Osteoblast (primary cell): ENCODE data around the gene ASTL. TPM values are rescaled to one million over a fixed set of nuclear protein-coding genes. Genes with fewer than 3 reads are reported as not detected.
A peak's percentile ranks its signal among the peaks of the same experiment; 100 is the strongest.
"Not testable (repeated sequence)": the region's sequence is repeated elsewhere in the genome, so short reads cannot be mapped to it uniquely, and the experiment has no call there.

Source experiments
- DNase-seq: peaks from one replicate; pipeline ENCODE4 v3.0.0; 2011; ENCODE audit warnings: low spot score, mixed read lengths; ENCODE audit not compliant: insufficient read length; ENCODE audit errors: missing footprints
- H2AFZ ChIP-seq: 2 replicates; pipeline ENCODE4 v1.6.0; 2011; ENCODE audit warnings: mild to moderate bottlenecking, low read length
- H3K27ac ChIP-seq: 2 replicates; pipeline ENCODE4 v1.5.1; 2011; ENCODE audit warnings: mild to moderate bottlenecking, low read depth, low read length, moderate library complexity
- H3K27me3 ChIP-seq: 2 replicates; pipeline ENCODE4 v1.6.0; 2012; ENCODE audit warnings: mild to moderate bottlenecking, control low read depth, inconsistent platforms, low read length, moderate library complexity; ENCODE audit not compliant: insufficient read depth
- H3K36me3 ChIP-seq: 2 replicates; pipeline ENCODE4 v1.5.1; 2011; ENCODE audit warnings: mild to moderate bottlenecking, low read length, control low read depth, moderate library complexity; ENCODE audit not compliant: insufficient read depth
- H3K4me1 ChIP-seq: 2 replicates; pipeline ENCODE4 v1.5.1; 2011; ENCODE audit warnings: mild to moderate bottlenecking, low read length, control low read depth, moderate library complexity; ENCODE audit not compliant: insufficient read depth
- H3K4me2 ChIP-seq: 2 replicates; pipeline ENCODE4 v1.6.0; 2011; ENCODE audit warnings: mild to moderate bottlenecking, low read length; ENCODE audit not compliant: insufficient read depth
- H3K4me3 ChIP-seq: fragments of 200-600 bp; sonication (generic); 3 replicates; pipeline ENCODE4 v1.5.1; 2012; ENCODE audit warnings: mild to moderate bottlenecking, low read length, inconsistent platforms; ENCODE audit not compliant: insufficient read depth
- H3K79me2 ChIP-seq: 2 replicates; pipeline ENCODE4 v1.6.0; 2012; ENCODE audit warnings: mild to moderate bottlenecking, low read length, control low read depth, inconsistent platforms; ENCODE audit not compliant: insufficient read depth
- H3K9me3 ChIP-seq: 2 replicates; pipeline ENCODE4 v1.5.1; 2011; ENCODE audit warnings: low read depth, low read length, control low read depth
- H4K20me1 ChIP-seq: 2 replicates; pipeline ENCODE4 v1.6.0; 2012; ENCODE audit warnings: mild to moderate bottlenecking, low read length, control low read depth; ENCODE audit not compliant: insufficient read depth
- total RNA-seq: library from RNA; depleted of rRNA; stranded (reverse); fragments of >200 nt; gene quantifications from 2 replicates; pipeline ENCODE4 v1.2.3, GENCODE V29; 2012
- TF ChIP-seq, protein P1 (sequence below): IDR thresholded peaks from 2 replicates; pipeline ENCODE4 v1.5.1; 2011; ENCODE audit warnings: mild to moderate bottlenecking, low read depth, low read length, moderate library complexity; ENCODE audit errors: extremely low read depth

Gene ASTL
- total RNA-seq, 1 donor: not detected

- Histone ChIP-seq H3K27me3 (no peaks in the 10 kb centered on the region), H3K9me3 (no peaks in the 10 kb centered on the region), H3K36me3 (no peaks in the 10 kb centered on the region), H3K4me1 (peaks cover 29% of the 10 kb centered on the region), H3K4me2 (peak overlapping the region; percentile 80), H3K4me3 (peak overlapping the region; percentile 76), H3K79me2 (peaks cover 5% of the 10 kb centered on the region), H4K20me1 (peaks cover 3% of the 10 kb centered on the region), H2AFZ (no peak overlapping the region), H3K27ac (no peak overlapping the region)
- TF ChIP-seq, protein P1, sequence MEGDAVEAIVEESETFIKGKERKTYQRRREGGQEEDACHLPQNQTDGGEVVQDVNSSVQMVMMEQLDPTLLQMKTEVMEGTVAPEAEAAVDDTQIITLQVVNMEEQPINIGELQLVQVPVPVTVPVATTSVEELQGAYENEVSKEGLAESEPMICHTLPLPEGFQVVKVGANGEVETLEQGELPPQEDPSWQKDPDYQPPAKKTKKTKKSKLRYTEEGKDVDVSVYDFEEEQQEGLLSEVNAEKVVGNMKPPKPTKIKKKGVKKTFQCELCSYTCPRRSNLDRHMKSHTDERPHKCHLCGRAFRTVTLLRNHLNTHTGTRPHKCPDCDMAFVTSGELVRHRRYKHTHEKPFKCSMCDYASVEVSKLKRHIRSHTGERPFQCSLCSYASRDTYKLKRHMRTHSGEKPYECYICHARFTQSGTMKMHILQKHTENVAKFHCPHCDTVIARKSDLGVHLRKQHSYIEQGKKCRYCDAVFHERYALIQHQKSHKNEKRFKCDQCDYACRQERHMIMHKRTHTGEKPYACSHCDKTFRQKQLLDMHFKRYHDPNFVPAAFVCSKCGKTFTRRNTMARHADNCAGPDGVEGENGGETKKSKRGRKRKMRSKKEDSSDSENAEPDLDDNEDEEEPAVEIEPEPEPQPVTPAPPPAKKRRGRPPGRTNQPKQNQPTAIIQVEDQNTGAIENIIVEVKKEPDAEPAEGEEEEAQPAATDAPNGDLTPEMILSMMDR: no peak
- peak; percentile 77 for DNase-seq
Observed at GRCh38 chr2:96143231-96143847, 5.0 kb upstream of the ASTL start.

GRCh38 chr2:96142217-96143113 is 4.2 kb upstream of the ASTL start:
- H3K27ac ChIP-seq: no peak overlapping the region
- no peaks in the 10 kb centered on the region for H3K9me3 ChIP-seq
- H3K4me3 ChIP-seq: no peak overlapping the region
- H4K20me1 ChIP-seq: peaks cover 4% of the 10 kb centered on the region
- peaks cover 5% of the 10 kb centered on the region for H3K79me2 ChIP-seq
- no peak overlapping the region for H2AFZ ChIP-seq
- peaks cover 24% of the 10 kb centered on the region for H3K4me1 ChIP-seq
- no peak overlapping the region for H3K4me2 ChIP-seq
- no peaks in the 10 kb centered on the region for H3K36me3 ChIP-seq
- DNase-seq: peak; percentile 71
- TF ChIP-seq, protein P1: no peak
- H3K27me3 ChIP-seq: no peaks in the 10 kb centered on the region

DNA sequence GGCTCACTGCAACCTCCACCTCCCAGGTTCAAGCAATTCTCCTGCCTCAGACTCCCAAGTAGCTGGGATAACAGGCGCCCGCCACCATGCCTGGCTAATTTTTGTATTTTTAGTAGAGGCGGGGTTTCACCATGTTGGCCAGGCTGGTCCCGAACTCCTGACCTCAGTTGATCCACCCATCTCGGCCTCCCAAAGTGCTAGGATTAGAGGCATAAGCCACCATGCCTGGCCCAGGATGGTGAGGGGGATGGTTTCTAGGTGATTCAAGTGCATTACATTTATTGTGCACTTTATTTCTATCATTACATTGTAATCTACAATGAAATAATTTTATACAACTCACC is 3.3 kb upstream of the ASTL start:
- not testable (repeated sequence) for H3K27me3 ChIP-seq, H3K79me2 ChIP-seq, H3K36me3 ChIP-seq, DNase-seq, H3K27ac ChIP-seq, H4K20me1 ChIP-seq, H2AFZ ChIP-seq, H3K4me3 ChIP-seq, H3K9me3 ChIP-seq, H3K4me2 ChIP-seq
- H3K4me1 ChIP-seq: peaks cover 16% of the 10 kb centered on the region

DNA sequence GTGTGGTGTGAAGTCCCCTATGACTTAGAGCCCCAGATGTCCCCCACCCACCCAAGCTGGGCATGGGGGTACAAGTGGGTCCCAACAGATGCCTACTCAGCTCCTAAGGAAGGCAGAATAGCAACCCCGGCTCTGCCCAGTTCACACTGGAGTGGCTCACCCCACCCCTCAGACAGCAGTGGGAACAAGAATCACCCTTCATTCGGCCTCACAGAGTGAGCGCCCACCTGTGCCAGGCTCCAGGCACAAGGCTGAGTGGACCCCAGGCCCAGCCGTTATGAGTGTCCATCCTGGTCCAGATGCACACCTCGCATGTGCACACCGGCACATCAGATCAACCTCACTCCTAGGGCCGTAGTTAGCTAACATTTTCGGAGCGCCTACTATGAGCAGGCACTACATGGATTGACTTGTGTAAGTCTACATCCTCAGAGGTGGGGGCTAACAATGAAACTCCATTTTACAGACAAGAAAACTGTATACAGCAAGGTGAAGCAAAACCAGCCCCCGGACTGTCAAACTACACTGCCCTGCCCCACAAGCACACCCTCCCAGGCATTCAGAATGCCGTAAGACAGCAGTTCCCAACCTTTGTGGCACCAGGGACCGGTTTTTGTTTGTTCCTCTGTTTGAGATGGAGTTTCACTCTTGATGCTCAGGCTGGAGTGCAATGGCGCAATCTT is 2.8 kb upstream of the ASTL start:
- DNase-seq: peak; percentile 82
- TF ChIP-seq, protein P1: no peak

More for the DNA sequence above, 2.8 kb upstream of the ASTL start:
- Histone ChIP-seq H3K79me2 (peaks cover 5% of the 10 kb centered on the region), H3K4me3 (no peak overlapping the region), H3K9me3 (no peaks in the 10 kb centered on the region), H4K20me1 (peaks cover 5% of the 10 kb centered on the region), H2AFZ (no peak overlapping the region), H3K36me3 (no peaks in the 10 kb centered on the region), H3K4me1 (peaks cover 14% of the 10 kb centered on the region), H3K27me3 (peaks cover 1% of the 10 kb centered on the region), H3K4me2 (no peak overlapping the region), H3K27ac (no peak overlapping the region)
